Progenitor cell of endocrine pancreas (in vitro differentiated cells): Measurements from ENCODE around the gene GRIK3. TPM values are rescaled to one million over a fixed set of nuclear protein-coding genes. Genes with fewer than 3 reads are reported as not detected.

Source experiments
- DNase-seq: peaks from one replicate; pipeline ENCODE4 v3.0.0; 2021; ENCODE audit warnings: low spot score; ENCODE audit not compliant: unreplicated experiment
- H3K27ac Mint-ChIP-seq: 2 replicates; pipeline ENCODE4 v1.8.0; 2021; ENCODE audit warnings: mild to moderate bottlenecking, moderate library complexity, mixed read lengths
- H3K27me3 Mint-ChIP-seq: 2 replicates; pipeline ENCODE4 v1.8.0; 2021; ENCODE audit warnings: mixed read lengths
- H3K36me3 Mint-ChIP-seq: 2 replicates; pipeline ENCODE4 v1.8.0; 2022; ENCODE audit warnings: mixed read lengths; ENCODE audit not compliant: insufficient read depth
- H3K4me1 Mint-ChIP-seq: 2 replicates; pipeline ENCODE4 v1.8.0; 2021; ENCODE audit warnings: low read depth, mixed read lengths
- H3K4me3 Mint-ChIP-seq: 2 replicates; pipeline ENCODE4 v1.8.0; 2021; ENCODE audit warnings: low read depth, mild to moderate bottlenecking, moderate library complexity, mixed read lengths
- H3K9me3 Mint-ChIP-seq: 2 replicates; pipeline ENCODE4 v1.8.0; 2021; ENCODE audit warnings: low read depth, mixed read lengths
- total RNA-seq: library from RNA; stranded (reverse); gene quantifications from 2 replicates; pipeline ENCODE4 v1.2.1, GENCODE V29; 2021
- TF ChIP-seq, protein P1 (sequence below): fragments of 200-600 bp; sonication (generic); IDR thresholded peaks from one replicate; pipeline ENCODE4 v1.5.0; 2021; ENCODE audit warnings: antibody characterized with exemption, mild to moderate bottlenecking; ENCODE audit not compliant: unreplicated experiment

Gene GRIK3
- total RNA-seq, 1 donor from 2014 or later, result 0.41 TPM

DNA sequence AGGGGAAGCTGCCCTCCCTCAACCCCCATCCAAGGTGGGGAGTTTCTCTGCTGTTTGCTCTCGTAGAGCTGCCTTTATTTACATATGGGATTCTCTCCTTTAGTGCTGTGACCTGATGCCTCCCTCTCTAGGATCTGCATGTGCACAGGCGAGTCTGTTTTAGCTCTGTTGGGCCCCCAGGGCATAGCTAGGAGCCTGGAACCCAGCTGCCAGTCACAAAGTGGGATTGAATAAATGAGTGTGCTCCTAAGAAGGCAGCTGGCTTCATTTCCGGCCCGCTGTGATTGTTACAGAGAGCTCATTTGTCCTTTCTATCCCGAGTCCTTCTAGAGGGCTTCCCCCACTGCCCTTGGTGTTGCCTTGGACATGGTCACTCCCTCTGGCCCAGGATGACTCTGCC lies 176.6 kb downstream of the GRIK3 start:
- Mint-ChIP-seq H3K27me3 (peaks cover 37% of the 10 kb centered on the region), H3K4me1 (peaks cover 5% of the 10 kb centered on the region), H3K36me3 (no peaks in the 10 kb centered on the region), H3K4me3 (no peak overlapping the region), H3K27ac (peak overlapping the region; percentile 46), H3K9me3 (no peaks in the 10 kb centered on the region)
- TF ChIP-seq, protein P1, sequence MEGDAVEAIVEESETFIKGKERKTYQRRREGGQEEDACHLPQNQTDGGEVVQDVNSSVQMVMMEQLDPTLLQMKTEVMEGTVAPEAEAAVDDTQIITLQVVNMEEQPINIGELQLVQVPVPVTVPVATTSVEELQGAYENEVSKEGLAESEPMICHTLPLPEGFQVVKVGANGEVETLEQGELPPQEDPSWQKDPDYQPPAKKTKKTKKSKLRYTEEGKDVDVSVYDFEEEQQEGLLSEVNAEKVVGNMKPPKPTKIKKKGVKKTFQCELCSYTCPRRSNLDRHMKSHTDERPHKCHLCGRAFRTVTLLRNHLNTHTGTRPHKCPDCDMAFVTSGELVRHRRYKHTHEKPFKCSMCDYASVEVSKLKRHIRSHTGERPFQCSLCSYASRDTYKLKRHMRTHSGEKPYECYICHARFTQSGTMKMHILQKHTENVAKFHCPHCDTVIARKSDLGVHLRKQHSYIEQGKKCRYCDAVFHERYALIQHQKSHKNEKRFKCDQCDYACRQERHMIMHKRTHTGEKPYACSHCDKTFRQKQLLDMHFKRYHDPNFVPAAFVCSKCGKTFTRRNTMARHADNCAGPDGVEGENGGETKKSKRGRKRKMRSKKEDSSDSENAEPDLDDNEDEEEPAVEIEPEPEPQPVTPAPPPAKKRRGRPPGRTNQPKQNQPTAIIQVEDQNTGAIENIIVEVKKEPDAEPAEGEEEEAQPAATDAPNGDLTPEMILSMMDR, result no peak
- DNase-seq, result no peak

DNA sequence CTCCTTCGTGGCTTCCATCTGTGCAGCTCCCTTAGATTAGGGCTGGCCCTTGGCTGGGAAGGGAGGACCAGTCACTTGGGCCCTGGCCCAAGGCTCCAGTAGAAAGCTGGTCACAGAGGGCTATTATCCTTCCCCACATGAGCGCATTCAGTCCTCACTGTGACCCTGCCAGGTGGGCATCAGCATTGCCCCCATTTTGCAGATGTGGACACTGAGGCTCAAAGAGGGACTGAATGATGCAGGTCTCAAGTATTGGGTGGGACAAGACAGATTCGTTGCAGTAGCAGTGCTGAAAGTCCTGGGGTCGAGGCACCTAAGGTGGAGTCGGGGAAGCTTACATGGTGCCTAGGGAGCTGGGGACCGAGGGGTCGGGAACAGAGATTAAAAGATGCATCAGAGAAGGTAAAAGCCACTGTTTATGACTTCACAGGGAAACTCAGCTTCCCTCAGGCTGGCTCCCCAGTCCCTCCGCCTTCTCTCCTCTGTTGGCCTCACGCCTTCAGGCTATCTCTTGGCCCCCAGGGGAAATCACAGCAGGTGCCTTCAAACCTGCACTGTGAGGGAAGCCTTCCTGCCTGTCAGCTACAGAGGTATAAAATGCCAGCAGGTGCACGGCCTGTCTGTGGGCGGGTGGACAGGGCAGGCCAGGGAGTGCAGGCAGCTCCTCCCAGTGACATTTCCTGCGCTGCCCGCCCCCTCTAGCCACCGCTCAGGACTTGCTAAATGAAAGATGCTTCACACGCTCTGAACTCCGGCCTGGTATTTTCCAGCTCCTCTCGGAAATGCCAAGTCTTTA lies 178.4 kb downstream of the GRIK3 start:
- Mint-ChIP-seq H3K9me3 (no peaks in the 10 kb centered on the region), H3K27me3 (peaks cover 44% of the 10 kb centered on the region), H3K4me1 (peaks cover 5% of the 10 kb centered on the region), H3K4me3 (no peak overlapping the region), H3K36me3 (no peaks in the 10 kb centered on the region), H3K27ac (no peak overlapping the region)
- TF ChIP-seq, protein P1, result no peak
- no peak for DNase-seq

DNA sequence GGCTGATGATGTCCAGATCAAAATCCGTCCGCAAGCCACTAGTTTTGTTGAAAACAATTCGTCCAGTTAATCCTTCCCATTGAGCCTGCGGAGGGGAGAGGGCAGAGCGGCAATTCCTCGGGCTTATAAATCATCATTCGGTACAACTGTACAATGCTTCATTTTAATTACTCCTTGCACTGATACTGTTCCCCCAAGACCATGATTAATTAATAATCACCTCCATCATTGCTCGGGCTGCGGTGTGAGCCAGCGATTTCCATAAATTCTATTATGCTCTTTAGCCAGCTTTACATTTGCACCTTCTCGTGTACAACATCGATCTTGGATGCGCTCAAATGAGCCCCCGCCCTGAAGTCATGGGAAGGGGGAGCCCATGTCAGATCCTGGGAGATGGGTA lies 180.7 kb downstream of the GRIK3 start:
- TF ChIP-seq, protein P1, result no peak
- no peak for DNase-seq
- Mint-ChIP-seq H3K9me3 (no peaks in the 10 kb centered on the region), H3K27me3 (peaks cover 45% of the 10 kb centered on the region), H3K4me3 (no peak overlapping the region), H3K4me1 (peaks cover 5% of the 10 kb centered on the region), H3K27ac (no peak overlapping the region), H3K36me3 (no peaks in the 10 kb centered on the region)

DNA sequence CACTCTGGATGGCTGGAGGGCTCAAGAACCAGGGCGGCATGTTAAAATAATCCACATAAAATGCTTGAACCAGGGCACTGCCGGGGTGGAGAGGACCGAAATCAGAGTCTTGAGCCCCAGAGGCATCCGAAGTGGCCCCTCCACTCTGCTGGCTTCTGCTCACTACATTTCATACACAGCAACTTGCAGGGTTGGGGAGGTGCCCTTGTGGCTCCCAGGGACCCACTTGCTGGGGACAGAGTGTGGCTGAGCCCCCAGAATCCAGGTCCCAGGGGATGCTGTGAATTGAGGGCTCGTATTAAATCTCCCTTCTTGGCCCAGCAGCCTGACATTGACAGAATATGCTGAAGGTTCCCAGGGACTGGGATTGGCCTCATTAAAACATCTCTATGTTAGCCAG lies 181.7 kb downstream of the GRIK3 start:
- no peak for DNase-seq
- no peak overlapping the region for H3K4me3 Mint-ChIP-seq
- no peaks in the 10 kb centered on the region for H3K4me1 Mint-ChIP-seq
- H3K27me3 Mint-ChIP-seq, result peaks cover 43% of the 10 kb centered on the region
- H3K9me3 Mint-ChIP-seq, result no peaks in the 10 kb centered on the region
- H3K36me3 Mint-ChIP-seq, result no peaks in the 10 kb centered on the region
- TF ChIP-seq, protein P1, result no peak
- H3K27ac Mint-ChIP-seq, result no peak overlapping the region

DNA sequence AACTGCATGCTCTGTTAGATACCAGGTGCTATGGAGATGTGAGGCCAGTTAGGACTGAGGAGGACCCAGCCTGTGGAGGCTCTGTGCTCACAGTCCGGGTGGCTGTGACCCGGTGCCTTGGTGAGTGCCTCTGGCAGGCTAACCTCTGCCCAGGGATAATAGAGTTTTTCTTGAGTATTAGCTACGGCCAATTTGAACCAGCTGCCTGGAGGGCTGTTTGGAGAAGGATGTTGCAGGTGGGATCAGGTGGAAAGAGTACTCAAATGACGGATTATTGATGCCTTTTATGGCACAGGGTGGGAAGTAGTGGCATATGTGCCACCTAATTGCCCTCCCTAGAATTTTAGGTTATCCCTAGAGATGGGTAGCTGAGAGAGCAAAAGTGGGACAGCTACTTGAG lies 182.7 kb downstream of the GRIK3 start:
- Mint-ChIP-seq H3K27me3 (peaks cover 43% of the 10 kb centered on the region), H3K36me3 (no peaks in the 10 kb centered on the region), H3K4me1 (peaks cover 3% of the 10 kb centered on the region), H3K4me3 (no peak overlapping the region), H3K9me3 (no peaks in the 10 kb centered on the region), H3K27ac (no peak overlapping the region)
- TF ChIP-seq, protein P1, result no peak
- DNase-seq, result no peak
